ENCODE data around the gene IDH3A. TPM values are rescaled to one million over a fixed set of nuclear protein-coding genes. Genes with fewer than 3 reads are reported as not detected.
A peak's percentile ranks its signal among the peaks of the same experiment; 100 is the strongest.

IDH3A gene
- total and polyA plus RNA-seq, 9 of the 15 experiments (the other 6 are each of a cell fraction or from before 2014, with no cell fraction given), result 37.4 to 249 (median 107) TPM

GRCh38 chr15:78149068-78149804 lies at the start of gene IDH3A (continued):
- peak; percentile 64 for TF ChIP-seq ZFX (CRISPR knock-in tag; IDR thresholded peaks at IDR 0.05)
- TF ChIP-seq BHLHE40 (IDR thresholded peaks at IDR 0.05; ENCODE audit: low read length), result peak; percentile 62
- TF ChIP-seq, protein P1, sequence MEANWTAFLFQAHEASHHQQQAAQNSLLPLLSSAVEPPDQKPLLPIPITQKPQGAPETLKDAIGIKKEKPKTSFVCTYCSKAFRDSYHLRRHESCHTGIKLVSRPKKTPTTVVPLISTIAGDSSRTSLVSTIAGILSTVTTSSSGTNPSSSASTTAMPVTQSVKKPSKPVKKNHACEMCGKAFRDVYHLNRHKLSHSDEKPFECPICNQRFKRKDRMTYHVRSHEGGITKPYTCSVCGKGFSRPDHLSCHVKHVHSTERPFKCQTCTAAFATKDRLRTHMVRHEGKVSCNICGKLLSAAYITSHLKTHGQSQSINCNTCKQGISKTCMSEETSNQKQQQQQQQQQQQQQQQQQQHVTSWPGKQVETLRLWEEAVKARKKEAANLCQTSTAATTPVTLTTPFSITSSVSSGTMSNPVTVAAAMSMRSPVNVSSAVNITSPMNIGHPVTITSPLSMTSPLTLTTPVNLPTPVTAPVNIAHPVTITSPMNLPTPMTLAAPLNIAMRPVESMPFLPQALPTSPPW (CRISPR knock-in tag; IDR thresholded peaks at IDR 0.05), result peak; percentile 48
- peak; percentile 46; the same call in 1 of the 2 replicates for TF ChIP-seq ETV1 (tag; conservative IDR thresholded peaks at IDR 0.05; ENCODE audit: low read depth)
- TF ChIP-seq NFYB (IDR thresholded peaks at IDR 0.05; ENCODE audit: extremely low read depth, insufficient read length), result peak; percentile 10
- TF ChIP-seq ZNF766 (CRISPR knock-in tag; conservative IDR thresholded peaks at IDR 0.05), result 0 out of 2 replicates have a peak, but pooled peaks have one; percentile 28
- no peak for TF ChIP-seq ZNF3 (CRISPR knock-in tag; IDR thresholded peaks at IDR 0.05)
- no peak; the same call in 1 of the 2 replicates for TF ChIP-seq KDM2B (CRISPR knock-in tag; IDR thresholded peaks at IDR 0.05)
- TF ChIP-seq SP1 (CRISPR knock-in tag; IDR thresholded peaks at IDR 0.05), result peak; percentile 47; the same call in 1 of the 2 replicates
- no peak for TF ChIP-seq PHF21A (IDR thresholded peaks at IDR 0.05; ENCODE audit: borderline replicate concordance, low read depth)
- TF ChIP-seq, protein P2, sequence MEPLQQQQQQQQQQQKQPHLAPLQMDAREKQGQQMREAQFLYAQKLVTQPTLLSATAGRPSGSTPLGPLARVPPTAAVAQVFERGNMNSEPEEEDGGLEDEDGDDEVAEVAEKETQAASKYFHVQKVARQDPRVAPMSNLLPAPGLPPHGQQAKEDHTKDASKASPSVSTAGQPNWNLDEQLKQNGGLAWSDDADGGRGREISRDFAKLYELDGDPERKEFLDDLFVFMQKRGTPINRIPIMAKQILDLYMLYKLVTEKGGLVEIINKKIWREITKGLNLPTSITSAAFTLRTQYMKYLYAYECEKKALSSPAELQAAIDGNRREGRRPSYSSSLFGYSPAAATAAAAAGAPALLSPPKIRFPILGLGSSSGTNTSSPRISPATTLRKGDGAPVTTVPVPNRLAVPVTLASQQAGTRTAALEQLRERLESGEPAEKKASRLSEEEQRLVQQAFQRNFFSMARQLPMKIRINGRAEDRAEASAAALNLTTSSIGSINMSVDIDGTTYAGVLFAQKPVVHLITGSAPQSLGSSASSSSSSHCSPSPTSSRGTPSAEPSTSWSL (CRISPR knock-in tag; IDR thresholded peaks at IDR 0.05; ENCODE audit: borderline replicate concordance), result no peak
- no peak for TF ChIP-seq SMC3 (conservative IDR thresholded peaks at IDR 0.05; ENCODE audit: insufficient read depth, low read depth, low read length)
- no peak for TF ChIP-seq KLF16 (IDR thresholded peaks at IDR 0.05)
- peak; percentile 62; the same call in 1 of the 2 replicates for TF ChIP-seq MTA3 (IDR thresholded peaks at IDR 0.05; ENCODE audit: borderline replicate concordance)
- no peak for TF ChIP-seq ARID2 (IDR thresholded peaks at IDR 0.05)
- TF ChIP-seq CCNT2 (IDR thresholded peaks at IDR 0.05; ENCODE audit: borderline replicate concordance, extremely low read depth, insufficient read length, low read depth, low read length), result peak; percentile 28
- TF ChIP-seq, protein P3, sequence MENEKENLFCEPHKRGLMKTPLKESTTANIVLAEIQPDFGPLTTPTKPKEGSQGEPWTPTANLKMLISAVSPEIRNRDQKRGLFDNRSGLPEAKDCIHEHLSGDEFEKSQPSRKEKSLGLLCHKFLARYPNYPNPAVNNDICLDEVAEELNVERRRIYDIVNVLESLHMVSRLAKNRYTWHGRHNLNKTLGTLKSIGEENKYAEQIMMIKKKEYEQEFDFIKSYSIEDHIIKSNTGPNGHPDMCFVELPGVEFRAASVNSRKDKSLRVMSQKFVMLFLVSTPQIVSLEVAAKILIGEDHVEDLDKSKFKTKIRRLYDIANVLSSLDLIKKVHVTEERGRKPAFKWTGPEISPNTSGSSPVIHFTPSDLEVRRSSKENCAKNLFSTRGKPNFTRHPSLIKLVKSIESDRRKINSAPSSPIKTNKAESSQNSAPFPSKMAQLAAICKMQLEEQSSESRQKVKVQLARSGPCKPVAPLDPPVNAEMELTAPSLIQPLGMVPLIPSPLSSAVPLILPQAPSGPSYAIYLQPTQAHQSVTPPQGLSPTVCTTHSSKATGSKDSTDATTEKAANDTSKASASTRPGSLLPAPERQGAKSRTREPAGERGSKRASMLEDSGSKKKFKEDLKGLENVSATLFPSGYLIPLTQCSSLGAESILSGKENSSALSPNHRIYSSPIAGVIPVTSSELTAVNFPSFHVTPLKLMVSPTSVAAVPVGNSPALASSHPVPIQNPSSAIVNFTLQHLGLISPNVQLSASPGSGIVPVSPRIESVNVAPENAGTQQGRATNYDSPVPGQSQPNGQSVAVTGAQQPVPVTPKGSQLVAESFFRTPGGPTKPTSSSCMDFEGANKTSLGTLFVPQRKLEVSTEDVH (IDR thresholded peaks at IDR 0.05; ENCODE audit: low read depth, partially characterized antibody), result peak; percentile 57
- no peak for TF ChIP-seq GABPB2 (CRISPR knock-in tag; conservative IDR thresholded peaks at IDR 0.05)
- TF ChIP-seq KAT7 (CRISPR knock-in tag; IDR thresholded peaks at IDR 0.05; ENCODE audit: borderline replicate concordance), result no peak
- TF ChIP-seq E2F6 (IDR thresholded peaks at IDR 0.05; ENCODE audit: borderline replicate concordance in 1 of 2, extremely low read depth in 1 of 2, insufficient read depth in 1 of 2, insufficient read length in 1 of 2, low read depth in 1 of 2, low read length in 1 of 2, poor library complexity in 1 of 2, severe bottlenecking in 1 of 2), result peak in 1 of 2 experiments; percentile 4
